Measurements from ENCODE around the gene UBN1.
"Not testable (repeated sequence)": the region's sequence is repeated elsewhere in the genome, so short reads cannot be mapped to it uniquely, and the experiment has no call there.

The UBN1 gene

GRCh38 chr16:4890026-4890425 is 42.7 kb downstream of the UBN1 start:
- DNase-seq = no peak

DNA sequence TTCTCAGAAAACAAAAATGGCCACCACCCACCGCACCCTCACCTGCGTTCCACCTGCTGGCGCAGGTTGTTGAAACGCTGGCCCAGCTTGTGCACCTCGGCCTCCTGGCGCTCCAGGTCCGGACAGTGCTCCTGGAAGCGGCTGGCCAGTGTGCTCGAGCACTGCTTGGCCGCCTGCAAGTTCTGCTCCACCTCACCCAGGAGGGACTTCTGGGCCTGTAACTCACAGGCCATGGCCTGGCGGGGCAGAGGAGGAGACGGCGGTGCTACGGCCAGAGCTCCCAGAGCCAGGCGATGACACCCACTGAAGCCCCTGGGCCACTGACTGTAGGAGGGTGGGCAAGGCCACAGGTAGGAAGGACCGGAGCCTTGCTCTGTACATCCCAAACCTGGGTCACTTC is 43.4 kb downstream of the UBN1 start:
- DNase-seq = no peak

DNA sequence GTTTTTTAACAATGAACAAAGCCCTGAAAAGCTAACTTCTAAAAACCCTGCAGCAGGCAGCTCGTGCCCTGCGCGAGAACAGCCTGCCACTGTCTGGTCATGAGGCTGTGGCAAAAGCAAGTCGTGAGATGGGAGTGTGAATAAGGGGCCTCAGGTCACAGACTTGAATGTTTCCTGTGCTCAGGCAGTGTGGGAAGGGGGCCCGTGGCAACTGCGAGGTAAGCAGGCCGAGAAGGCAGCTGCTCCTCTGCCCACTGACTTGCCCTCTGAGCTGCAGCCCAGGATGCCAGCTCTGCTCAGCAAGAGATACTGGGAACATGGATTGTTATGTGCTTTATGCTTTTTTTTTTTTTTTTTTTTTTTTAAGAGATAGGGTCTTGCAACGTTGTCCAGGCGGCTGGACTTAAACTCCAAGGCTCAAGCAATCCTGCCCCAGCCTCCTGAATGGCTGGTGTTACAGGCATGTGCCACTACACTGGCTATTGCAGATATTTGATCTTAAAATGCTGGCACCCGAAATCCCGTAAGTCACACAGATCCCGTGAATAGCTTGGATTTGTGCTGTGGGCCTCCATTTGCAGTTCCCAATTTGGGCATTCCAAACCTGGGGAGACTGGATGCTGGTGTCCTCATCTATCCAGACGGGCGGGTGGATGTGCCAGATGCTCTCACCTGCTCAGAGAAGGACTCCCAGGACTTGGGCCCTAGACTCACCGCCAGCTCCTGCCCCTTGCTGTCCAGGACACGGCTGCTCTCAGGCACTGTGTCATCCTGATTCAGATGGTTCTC is 44.0 kb downstream of the UBN1 start:
- no peak for DNase-seq

DNA sequence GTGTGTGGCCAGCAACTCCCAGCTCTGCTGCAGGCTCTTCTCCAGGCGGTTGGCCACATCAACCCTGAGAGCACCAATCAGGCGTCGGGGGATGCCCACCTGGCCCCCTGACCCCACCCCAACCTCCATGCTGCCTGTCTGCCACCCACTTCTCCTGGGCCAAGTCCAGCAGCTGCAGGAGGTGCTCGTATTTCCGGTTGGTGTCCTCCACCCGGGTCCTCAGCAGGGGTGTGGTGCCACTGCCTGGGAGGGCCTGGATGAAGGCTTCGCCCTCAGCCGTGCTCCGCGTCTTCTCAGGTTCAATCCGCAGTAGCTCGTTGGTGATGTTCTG is 44.6 kb downstream of the UBN1 start:
- DNase-seq = no peak

GRCh38 chr16:4892361-4893102 is 45.3 kb downstream of the UBN1 start:
- DNase-seq = peak; percentile 23

GRCh38 chr16:4893103-4893862 is 46.0 kb downstream of the UBN1 start:
- DNase-seq = no peak

DNA sequence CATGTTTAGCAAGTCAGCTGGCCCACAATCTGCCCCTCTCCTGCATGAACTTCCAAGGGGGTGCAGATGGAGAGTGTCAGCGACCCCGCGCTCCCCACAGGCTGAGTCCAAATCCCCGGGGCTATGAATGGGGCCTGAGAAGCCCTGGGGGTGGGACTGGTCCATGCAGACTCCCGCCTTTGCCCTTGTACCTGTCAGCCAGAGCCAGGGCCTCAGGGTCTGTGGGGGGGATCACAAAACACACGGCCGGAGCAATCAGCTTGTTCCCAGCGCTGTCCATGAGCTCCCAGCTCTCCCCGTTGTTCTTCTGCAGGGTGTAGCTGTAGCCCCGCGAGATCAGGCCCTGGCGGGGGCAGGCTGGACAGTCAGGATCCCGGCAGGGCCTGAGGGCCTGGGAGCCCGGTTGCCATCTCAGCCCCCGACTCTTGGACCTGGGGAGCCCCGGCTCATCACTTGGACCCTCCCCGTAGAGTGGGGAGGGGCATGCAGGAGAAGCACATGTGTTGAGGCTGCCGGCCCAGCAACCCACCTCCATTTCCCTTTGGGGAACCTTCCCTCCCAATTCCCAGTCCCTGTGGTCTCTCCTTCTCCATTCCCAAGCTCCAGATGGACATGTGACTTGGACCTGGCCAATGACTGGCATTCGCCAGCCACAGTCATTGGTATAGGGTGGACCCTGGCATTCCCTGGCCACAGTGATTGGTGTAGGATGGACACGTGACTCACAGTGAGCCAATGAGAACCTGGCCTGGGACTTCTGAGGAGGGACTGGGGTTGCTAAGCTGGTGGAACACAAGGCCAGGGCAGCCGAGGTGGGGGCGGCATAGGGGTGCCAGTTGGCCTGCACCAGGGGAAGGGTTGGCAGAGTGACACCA is 47.2 kb downstream of the UBN1 start:
- DNase-seq = peak; percentile 44

- no peak for DNase-seq
These were observed 48.1 kb downstream of the UBN1 start for GRCh38 chr16:4895366-4895765.

GRCh38 chr16:4896761-4897160 is 49.5 kb downstream of the UBN1 start:
- not testable (repeated sequence) for DNase-seq

DNA sequence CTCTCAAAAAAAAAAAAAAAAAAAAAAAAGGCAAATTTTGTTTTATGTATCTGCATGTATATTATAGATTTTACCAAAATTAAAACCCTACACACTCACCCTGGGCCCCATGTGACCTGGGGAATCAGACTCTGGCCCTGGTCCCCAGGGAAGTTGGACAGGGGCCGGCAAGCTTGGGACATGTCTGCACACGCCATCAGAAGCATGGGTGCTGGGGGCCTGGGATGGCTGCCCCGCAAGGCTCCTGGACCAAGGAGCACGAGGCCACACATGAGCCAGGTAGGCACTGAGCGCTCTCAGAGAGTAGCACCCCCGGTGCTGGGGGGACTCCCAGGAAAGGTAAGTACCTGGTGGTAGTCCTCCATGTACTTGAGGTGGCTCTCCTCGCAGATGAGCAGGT is 50.0 kb downstream of the UBN1 start:
- no peak for DNase-seq

GRCh38 chr16:4898811-4899473 is 51.7 kb downstream of the UBN1 start:
- no peak for DNase-seq

GRCh38 chr16:4899474-4899846 is 52.2 kb downstream of the UBN1 start:
- DNase-seq = no peak

DNA sequence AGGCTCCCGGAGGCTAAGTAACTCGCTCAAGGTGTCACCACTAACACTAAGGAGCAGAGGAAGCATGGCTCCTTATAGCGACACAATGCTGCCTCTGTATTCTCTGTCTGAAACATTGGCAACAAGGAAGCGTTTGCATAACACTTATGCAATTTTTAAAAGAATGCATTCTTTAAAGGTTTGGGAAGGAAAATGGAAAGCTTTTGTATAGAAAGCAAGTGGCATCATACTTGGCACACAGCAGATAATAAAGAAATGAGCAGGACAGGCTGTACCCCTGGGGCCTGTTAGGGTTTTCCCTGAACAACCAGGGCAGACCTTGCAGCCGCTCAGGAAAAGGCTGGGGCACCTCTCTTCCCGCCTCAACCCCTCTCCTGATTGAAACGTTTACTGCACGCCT is 52.8 kb downstream of the UBN1 start:
- no peak for DNase-seq

- DNase-seq = no peak
These were observed 53.5 kb downstream of the UBN1 start for GRCh38 chr16:4900750-4901149.

- no peak for DNase-seq
These were observed 54.8 kb downstream of the UBN1 start for GRCh38 chr16:4902038-4902437.

- no peak for DNase-seq
These were observed 57.0 kb downstream of the UBN1 start for GRCh38 chr16:4904108-4904941.

GRCh38 chr16:4904942-4905615 is 57.8 kb downstream of the UBN1 start:
- no peak for DNase-seq

GRCh38 chr16:4908854-4909401 is 61.6 kb downstream of the UBN1 start:
- no peak for DNase-seq

GRCh38 chr16:4909825-4910224 is 62.5 kb downstream of the UBN1 start:
- DNase-seq = no peak

- DNase-seq = no peak
These were observed 63.5 kb downstream of the UBN1 start for GRCh38 chr16:4910828-4911227.
